HuH-7.5 (cell line): Measurements from ENCODE around the gene SLCO6A1.

Source experiments
- DNase-seq: peaks from one replicate; pipeline ENCODE4 v3.0.0; 2011; ENCODE audit warnings: low spot score

SLCO6A1 gene

DNA sequence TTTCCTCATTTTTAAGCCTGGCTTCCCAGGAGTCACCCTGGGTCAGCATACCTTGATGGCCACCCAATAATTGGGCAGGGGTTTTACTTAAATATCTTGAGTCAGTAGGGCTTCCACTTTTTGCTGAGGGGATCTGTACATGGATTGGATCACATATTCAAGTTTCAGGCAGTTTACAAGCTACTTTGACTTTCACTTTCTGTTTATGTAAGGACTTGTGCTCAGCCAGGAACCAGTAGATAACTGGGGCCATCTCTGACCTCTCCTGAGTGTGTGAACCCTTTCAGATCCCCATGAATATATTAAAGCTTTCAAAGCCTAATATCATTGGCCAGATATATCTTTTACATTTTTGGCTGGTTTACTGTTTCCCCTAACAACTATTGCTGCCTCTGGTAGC, 45.1 kb downstream of the SLCO6A1 start:
- no peak for DNase-seq

- no peak for DNase-seq
Measured at GRCh38 chr5:102451082-102451481, 47.7 kb downstream of the SLCO6A1 start.

DNA sequence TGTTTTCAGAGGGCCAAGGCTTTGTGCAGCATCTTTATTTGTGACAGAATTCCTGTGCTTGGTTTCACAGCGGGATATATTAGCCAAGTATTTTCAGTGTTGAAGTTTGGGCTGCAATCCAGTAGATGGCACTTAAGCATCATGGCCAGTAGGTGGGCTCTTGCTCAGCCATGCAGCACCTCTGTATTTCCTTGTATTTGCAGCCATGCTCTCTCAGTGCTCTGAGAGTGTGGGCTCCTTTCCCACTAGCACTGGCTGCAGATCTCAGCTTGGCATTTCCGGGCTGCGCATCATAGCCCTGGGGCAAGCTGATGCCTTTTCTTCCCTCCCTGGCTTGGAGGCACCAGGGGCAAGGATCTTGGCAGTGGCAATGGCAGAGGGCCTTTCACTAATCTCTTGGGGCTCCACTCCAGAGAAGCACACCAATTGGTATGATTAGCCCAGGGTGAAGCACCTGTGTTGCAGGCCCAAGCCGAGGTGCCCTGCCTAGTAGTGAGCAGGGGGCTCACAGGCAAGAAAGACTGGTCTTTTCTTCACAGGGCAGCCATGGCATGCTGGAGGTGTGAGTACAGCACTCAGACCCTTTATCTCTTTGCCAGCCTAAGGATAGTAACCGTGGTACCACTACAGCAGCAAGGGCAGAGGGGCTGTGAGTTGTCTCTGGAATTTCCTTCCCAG, 48.3 kb downstream of the SLCO6A1 start:
- DNase-seq, result no peak

DNA sequence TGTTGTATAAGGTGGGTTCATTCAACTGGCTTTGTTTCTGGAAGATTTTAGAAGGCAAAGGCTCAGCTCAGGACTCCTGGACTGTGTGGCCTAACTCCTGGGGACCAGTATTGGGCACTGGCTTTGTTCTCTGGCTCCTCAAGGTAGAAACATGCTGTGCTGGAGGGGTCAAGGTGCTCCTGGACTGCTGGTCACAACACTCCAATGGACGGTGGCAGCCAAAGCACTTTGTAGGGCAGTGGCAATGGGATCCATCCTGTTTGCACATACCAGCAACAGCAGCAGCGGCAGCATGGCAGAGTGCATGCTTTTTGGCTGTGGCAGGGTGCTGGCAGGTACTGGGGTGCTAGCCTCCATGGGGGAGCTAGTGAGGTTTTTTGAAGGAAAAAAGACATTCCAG, 65.3 kb downstream of the SLCO6A1 start:
- no peak for DNase-seq

- DNase-seq, result no peak
Measured at GRCh38 chr5:102421647-102422046, 77.2 kb downstream of the SLCO6A1 start.

DNA sequence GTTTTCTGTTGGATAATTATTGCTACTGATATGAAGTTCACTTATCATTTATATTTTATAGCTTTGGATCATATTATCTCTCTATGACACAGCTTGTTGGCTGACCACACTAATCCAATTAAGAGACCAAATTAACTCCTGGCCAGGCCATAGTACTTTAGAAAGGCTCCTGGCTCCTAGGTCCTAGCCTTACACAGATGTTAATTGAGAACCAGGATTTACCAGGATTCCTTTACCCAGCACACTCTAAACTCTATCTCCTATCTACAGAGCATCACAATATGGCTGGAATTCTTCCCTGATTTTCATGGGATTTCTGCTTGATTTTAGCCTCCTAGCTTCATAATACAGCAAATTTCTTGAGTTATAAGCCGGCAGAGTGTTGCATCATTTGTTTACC, 80.3 kb downstream of the SLCO6A1 start:
- DNase-seq, result no peak

DNA sequence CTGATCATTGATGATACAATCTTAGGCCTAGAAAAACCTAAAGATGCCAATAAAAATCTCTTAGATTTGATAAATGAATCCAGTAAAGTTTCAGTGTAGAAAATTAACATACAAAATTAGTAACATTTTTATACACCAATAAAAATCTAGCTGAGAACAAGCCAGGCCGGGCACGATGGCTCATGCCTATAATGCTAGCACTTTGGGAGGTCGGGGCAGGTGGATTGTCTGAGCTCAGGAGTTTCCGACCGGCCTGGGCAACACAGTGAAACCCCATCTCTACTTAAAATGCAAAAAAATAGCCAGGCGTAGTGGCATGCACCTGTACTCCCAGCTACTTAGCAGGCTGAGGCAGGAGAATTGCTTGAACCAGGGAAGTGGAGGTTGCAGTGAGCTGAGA, 84.4 kb downstream of the SLCO6A1 start:
- no peak for DNase-seq

GRCh38 chr5:102388235-102388634, 110.6 kb downstream of the SLCO6A1 start:
- no peak for DNase-seq

- no peak for DNase-seq
Measured at GRCh38 chr5:102385365-102385764, 113.4 kb downstream of the SLCO6A1 start.

DNA sequence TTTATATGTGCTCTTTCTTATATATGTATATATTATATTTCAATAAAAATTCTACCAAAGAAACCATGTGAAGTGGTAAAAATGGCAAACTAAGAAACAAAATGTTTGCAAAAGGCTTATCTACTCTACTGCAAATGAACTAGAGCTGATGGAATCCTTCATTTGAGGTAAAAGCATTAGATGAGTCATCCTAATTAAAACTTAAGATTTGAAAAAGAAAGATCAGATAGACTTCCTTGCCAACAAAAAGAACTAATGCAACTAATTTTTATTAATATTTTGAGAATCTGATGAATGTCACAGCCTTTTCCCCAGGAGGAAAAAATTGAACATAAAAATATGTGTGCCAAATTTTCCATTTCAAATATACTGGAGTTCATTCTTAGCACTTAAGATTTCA, 118.6 kb downstream of the SLCO6A1 start:
- no peak for DNase-seq

DNA sequence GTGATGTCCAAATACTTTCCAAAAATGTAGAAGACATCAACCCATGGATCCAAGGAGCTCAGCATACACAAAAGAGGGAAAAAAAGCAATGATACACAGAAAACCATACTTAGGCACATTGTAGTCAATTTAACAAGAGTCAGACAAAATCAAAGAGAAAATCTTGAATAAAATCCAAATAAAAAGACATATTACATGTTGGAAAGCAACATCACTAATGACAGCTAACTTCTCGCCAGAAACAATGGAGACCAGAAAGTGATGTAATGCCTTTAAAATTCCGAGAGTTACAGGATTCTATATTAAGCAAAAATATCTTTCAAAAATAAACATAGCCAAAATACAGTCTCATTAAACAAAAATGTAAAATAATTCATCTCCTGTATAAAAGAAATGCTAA, 122.9 kb downstream of the SLCO6A1 start:
- DNase-seq, result no peak

- DNase-seq, result no peak
Measured at GRCh38 chr5:102375272-102375671, 123.5 kb downstream of the SLCO6A1 start.

DNA sequence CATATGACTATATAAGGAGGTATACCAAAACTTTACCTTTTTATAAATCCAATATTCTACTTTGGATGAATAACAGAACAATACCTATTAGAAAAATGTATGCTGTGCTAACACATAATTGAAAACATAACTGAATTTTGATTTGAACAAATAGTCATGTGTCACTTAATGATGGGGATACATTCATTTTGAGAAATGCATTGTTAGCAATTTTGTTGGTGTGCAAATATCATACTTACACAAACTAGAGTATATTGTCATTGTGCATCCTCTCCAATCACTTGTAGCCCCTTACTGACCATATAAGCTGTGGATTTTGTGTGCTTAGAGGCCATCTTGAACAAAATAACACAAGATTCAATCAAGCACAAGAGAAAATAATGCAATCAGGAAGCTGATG, 130.4 kb downstream of the SLCO6A1 start:
- DNase-seq, result no peak

GRCh38 chr5:102341681-102342288, 157.0 kb downstream of the SLCO6A1 start:
- DNase-seq, result no peak

- no peak for DNase-seq
Measured at GRCh38 chr5:102324714-102325113, 174.1 kb downstream of the SLCO6A1 start.
